COLO668 (cell line): ENCODE data around the gene AGBL1.

ENCODE experiments used
- DNase-seq: peaks from one replicate; lab custom pipeline; 2025; ENCODE audit not compliant: unreplicated experiment; lab: John Stamatoyannopoulos, UW

Gene AGBL1

DNA sequence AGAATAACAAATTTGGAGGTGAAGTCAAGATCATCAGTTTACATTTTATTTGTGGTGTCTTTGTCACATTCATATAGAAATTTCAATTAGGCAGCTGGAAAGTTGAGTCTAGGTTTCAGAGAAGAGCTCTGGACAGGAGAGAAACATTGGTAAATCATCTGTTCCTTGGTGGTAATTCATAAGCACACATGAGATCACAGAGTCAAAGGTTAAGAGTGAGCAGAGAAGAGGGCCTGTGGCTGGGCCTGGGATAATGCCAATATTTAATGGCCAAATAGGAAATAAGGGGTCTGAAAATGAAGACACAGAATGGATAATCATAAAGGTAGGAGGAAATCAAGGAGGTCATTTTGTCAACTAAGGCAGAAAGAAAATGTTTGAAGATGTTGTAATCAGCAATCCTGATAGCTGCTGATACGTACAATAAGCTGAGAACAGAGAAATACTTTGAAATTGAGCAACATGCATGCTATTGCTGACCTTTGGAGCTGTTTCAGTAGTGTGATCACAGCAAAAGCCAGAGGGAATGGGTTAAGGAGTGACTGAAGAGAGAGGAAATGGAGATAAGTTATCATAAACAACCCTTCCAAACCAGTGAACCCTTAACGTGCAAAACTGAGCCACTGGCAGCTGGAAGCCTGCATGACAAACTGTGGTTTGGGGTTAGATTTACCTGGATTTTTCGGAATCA, 692.8 kb downstream of the AGBL1 start:
- DNase-seq = no peak

DNA sequence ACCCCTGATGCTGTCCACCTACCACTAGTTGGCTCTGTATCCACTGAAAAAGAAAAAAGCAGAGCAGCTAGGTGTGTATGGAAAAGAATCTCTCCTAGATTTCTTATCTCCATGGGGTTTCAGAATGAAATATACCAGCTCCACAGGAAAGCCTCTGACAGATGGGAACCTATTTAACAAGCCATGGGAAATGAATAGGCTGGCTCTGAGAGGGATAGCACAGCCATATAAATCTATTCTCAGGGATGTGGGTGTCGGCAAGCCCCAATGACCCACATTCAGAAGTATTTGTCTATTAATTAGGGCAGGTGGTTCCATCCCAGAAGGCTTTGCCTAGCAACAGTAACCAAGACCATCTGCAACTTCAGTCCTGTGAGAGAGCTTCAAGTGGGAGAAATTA, 694.1 kb downstream of the AGBL1 start:
- DNase-seq = peak; percentile 7

DNA sequence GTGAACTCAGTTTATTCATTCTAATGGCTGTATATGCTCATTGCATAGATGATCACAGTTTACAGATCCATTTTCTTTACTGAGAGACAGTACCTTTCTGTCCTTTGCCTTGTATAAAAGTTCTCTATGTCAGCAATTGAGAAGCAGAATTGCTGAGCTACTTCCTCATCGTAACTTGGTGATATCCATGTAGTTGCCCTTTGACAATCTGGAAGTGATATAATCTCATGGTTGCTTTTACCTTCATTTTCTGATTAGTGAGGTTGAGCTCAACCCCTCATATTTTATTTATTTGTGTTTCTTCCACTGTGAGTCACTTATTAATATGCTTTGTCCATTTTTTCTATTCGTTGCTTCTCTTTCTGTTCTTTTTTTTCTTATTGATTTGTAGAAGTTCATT, 696.5 kb downstream of the AGBL1 start:
- no peak for DNase-seq

DNA sequence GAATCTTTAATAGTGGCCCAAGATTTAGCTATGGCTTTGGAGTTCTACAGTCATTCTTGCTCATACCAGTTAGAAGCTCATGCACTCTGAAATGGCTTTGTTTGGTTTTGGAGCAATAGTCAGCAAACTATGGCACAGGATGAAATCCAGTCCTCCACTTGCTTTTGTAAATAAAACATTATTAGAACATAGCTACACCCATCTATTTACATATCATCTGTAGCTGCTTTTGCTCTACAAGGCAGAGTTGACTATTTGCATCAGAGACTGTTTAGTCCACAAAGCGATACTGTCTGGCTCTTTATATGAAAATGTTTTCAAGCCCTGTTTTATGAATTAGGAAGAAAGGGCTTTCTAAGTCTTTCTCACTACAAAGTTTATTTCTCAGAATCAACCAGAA, 716.9 kb downstream of the AGBL1 start:
- no peak for DNase-seq

DNA sequence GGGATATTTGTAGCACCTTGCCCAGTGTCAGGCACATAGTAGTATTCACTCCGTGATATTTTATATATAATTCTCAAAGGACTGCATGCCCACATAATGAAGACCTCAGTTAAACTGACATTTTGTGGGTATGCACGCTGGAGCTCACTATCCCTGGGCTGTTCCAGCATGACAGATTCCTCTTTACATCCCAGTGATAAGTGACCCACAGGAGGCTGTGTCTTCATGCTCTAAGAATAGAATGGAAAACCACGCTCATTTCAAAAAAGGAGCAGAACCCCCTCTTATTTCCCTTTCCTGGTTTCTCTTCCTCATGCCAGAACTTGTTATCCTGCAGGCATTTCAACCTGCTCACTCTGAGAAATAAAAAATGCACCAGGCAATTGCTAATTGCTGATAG, 717.5 kb downstream of the AGBL1 start:
- DNase-seq = no peak

DNA sequence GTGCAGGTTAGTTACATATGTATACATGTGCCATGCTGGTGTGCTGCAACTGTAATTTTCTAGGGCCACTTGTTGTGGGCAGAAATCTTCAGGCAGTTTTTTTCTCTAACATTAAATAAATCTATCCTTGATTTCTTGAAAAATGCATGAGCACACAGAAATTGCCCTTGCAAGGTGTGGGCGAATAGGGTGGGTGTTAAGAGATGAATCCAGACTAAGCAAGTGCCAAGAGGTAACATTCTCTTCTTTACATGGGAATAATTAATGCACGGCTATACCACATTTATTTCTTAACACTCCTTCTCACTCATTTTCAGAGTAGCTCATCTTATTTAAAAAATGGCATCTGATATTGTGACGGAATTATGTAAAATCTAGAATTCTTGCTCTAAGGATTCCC, 719.6 kb downstream of the AGBL1 start:
- DNase-seq = no peak

DNA sequence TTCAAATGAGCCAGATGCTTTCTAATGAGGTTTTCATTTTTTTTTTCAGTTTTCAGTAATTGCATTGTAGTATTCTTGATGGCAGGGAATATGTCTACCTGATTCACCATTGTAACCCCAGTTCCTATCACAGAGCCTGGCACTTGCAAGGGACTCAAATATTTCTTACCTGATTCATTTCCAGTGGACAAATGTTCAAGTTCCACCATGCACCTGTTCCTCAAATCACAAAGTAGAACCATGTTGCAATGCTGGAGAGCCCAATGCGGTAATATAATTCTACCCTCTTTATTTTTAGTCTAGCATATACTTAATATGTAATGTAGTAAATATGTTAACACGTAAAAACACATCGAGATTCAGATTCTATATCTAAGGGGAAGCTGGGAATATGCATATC, 722.6 kb downstream of the AGBL1 start:
- no peak for DNase-seq

DNA sequence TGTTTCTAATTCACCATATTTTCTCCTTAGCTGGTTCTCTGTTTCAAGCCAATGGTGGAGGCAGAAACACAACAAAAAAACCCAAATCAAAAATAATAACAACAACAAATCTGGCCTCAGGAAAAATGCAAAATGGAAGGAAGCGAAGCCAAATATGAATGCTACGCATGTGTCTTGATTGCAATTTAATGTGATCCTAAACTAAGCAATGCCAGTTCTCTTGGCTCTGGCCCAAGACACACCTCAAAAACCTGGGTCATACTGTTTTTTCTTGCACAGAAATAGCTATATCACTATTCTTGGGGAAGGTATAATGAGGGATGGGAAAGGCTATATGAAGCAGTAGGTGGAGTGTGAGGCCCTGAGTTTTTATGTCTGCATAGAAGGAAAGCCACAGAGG, 724.7 kb downstream of the AGBL1 start:
- DNase-seq = no peak

DNA sequence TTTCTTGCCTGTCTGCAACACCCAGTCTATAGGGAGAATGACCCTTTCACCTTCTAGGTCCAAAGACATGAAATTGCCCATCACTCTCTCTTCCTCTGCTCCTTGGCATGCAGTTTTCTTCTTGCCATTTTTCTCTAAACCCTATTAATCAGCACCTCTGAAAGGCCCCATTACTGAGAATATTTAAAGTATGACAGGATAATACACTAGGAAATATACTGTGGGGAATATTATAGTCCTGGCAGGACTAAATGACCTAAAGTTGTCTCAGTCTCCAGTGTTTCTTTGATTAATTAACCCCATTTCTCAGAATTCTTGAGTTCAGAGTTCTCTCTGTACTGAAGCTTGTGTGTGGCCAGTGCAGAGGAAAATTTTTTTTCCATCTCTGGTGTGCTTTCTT, 730.7 kb downstream of the AGBL1 start:
- no peak for DNase-seq

DNA sequence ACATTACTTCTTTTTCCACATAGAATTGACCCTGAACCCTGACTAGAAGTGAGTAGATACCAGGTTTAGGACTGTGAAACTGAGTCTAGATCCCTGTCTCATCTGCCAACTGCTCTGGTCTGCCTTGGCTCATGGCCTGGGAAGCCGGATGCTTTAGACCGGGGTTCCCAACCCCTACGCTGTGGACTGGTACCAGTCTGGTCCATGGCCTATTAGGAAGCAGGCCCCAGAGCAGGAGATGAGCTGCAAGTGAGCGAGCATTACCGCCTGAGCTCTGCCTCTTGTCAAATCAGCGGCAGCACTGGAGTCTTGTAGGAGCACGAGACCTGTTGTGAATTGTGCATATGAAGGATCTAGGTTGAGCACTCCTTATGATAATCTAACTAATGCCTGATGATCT, 734.2 kb downstream of the AGBL1 start:
- DNase-seq = no peak

DNA sequence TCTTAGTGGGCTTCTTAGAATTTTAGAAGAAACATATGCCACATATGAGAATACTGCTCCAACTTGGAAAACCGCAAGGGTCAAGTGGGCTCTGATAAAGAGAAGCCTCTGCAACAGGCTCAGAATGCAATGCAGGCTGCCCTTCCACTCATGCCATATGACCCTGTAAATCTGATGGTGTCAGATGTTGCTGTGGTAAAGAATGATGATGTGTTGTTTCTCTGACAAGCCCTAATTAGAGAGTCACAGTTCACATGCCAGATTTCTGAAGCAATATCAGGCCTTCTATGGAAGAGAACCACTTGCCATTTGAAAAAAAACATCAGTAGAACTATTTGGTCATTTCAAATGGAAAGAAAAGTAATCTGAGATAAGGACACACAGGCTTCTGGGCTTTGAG, 749.6 kb downstream of the AGBL1 start:
- no peak for DNase-seq

DNA sequence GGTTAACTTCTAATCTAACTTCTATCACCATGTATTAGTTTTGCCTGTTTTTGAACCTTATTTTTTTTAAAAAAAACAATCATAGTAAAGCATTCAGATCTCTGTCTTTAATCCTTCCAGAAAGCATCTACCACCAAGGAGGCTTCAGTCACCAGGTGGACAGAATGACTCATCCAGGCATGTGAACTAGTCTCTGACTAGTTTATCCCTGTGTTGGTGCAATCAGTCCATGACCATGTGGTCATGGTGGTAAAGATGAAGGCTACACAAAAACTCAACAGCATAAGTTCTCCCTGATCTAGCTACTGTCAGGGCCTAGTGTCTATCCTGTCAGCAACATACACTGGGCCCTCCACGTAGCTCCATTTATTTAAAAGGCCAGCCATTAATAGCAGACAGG, 750.6 kb downstream of the AGBL1 start:
- no peak for DNase-seq

DNA sequence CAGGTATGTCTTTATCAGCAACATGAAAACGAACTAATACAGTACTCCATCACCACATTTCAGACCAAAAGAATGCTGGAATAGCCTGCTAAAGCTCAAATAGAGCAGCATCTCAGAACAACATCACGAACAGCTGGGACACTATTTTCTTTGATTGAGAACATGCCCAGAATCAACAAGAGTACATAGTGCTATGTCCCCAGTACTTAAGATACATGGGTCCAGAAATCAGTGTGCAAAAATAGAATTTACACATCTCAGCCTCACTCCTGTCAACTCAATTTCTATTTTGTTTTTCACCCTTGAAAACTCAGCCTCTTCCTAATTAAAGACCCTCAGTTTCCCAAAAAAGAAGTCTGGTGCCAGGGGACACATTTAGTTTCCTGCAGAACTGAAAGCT, 753.9 kb downstream of the AGBL1 start:
- DNase-seq = no peak

DNA sequence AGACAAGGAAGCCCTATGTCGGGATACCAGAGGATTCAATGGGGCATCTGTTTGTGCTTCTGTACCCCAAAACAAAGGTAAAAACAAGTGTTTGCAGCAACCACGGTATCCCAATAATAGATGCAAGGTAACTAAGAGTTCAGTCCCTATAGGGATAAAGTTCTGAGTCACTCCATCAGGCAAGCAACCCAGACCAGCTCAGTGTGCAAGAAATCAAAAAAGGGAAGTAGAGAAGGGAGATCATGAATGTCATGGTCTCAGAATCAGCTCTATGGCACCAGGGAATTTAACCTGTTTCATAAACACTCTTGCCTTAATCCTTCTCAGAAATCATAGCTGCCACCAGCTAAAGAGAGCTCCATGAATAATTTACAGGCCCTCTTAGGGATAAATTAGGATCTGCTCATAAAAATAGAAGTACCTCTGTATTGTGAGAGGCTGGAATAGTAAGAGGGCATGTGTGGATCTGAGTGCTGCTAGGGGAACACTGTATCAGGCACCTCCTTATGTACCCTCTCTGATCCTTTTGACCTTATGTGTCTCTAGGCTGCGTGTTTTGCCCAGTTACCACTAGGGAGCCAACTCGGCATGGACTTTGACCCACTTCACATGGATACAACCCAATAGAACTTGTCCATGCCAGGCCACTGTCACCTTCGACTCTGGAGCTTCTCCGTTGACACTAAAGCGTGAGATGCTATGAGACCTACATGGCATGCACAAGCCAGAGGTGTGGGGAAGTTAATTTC, 754.6 kb downstream of the AGBL1 start:
- no peak for DNase-seq

DNA sequence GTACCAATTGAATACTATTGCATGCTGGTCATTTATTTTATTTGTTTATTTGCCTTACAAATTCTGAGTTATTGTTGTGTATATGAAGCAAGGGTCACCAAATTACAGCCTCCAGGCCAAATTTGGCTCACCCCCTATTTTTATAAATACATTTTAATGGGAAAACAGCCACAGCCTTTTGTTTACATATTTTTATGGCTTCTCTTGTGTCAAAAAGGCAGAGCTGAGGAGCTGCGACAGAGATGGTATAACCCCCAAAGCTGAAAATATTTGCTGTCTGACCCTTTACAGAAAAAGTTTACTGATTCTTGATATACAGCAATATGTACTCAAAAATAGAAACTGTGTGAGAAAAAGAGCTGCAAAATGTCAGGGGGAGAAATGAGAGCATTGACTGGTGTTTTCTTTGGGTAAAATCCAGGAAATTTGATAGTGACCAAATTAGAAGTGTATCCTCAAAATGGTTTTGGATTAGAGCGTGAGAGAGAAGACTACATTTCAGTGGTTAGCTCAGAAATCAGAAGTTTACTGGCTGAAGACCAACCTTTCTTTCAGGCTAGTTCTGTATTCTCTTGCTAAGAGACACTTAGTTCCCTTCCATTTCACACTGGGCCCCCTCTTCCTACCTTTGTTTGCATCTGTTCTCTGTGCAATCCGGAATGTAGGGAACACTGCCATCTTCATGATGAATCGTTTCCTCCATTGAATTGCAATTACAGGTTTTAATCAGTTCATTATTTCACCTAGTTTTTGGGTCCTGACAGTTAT, 757.8 kb downstream of the AGBL1 start:
- DNase-seq = no peak

DNA sequence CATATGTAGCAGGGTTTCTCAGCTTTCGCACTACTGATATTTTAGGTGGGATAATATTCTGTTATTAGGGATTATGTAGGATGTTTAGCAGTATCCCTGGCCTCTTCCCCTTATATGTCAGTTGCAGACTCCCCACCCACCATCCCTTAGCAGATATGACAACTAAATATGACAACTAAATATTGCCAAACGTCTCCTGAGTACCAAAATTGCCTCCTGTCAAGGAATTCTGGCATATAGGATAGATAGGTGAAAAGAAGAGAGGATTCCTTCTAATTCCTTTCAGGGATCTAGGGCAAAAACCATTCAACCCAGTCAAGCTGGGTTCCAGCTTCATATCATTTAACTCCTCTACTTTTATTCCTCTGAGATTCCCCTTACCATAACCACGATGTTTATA, 759.8 kb downstream of the AGBL1 start:
- DNase-seq = no peak

DNA sequence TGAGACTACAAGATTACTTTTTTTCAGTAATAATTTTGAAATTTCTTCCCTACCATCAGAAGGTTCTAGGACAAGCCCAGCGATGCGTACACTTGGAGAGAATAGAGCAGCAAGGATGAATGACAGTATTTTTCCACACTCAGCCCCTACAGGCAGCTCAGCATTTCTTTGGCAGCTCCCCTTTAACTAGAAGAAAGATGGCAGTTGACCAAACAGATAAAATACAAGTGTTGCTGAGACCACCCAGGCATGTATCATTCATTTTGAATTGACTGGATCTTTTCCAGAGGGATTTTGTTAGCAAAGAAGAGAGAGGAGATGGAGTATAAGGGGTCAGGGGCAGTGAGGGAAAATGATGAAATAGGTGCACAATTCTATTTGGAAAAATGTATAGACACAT, 761.3 kb downstream of the AGBL1 start:
- DNase-seq = no peak

DNA sequence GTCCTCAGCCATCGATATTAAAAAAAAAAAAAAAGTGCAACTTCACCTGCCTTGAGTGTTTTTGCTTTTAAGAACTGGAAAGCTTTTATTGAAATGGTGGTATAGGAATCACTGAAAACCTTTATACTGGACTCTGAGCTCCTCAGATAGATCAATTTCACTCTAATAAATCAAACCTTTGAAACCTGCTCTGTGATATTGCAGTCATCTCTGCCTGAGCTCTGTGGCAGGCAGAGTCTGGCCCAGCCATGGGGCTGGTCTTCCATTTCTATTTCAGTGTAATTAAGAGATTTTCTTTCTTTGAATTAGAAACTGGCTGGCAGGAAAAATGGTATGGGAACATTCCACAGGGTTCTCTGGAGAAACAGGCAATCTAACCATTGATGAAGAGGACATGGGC, 762.5 kb downstream of the AGBL1 start:
- DNase-seq = no peak

DNA sequence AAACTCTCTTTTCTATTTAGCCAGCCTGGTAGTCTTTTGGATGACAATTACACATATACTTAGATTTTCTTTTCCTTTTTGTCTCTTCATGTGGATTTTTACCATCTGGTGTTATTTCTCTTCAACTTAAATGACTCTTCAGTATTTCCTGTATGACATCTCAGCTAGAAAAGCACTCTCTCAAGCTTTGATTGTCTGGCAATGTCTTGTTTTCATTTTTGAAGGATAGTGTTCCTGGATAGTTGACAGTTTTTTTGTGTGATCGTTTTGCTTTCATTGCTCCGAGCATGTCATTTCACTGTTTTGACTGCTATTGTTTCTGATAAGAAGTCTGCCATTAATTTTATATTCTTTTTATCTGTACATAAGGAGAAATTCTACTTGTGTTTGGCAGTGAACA, 766.4 kb downstream of the AGBL1 start:
- no peak for DNase-seq

DNA sequence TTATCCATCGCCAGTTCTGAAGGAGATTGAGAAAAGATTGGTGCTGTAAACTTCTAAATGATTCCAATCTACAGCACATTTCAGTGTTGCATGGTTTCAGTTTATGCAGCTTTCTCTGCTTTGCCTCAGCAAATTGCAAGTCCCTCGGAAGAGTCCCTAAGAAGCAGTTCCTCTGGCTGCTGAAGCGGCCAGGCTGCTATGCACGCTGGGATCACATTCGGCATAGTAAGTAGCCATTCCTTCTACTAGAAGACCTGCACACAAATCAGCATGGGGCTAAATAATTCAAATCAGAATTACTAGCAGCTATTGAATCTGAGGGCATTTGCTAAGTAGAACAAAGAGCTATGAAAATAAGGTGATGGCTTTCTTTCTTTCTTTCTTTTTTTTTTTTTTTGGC, 769.5 kb downstream of the AGBL1 start:
- no peak for DNase-seq

DNA sequence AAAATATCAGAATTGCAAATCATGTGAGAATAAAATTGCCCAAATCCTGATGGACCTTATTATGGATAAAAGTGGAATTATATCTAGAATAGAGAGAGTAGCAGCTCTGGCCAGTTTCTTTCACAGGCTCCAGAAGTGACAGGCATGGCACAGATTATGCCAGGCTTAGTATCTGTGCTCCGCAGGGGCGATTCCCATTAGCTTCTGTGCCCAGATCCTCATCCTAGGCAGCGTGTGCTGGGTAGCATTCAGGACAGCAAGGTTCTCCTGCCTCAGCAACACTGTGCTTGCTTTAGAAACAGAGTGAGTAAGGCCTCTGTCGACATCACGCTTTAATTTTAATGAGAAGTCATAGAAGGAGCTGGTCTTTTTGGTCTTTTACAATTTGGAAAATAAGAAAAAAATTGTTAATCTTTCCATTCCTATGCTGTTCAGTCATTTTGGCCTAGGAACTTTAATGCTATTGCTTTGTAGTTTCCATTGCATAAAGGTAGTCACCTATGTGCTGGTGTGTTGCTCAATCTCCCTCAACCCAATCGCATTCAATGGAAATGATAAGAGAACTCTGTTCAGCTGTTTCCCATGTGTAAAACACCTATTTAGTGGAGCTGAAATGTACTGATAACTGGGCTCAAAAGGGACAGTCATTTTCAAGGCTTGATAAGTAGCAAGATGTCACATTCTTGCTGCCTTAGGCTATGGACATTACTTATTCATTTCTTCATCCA, 770.1 kb downstream of the AGBL1 start:
- no peak for DNase-seq

DNA sequence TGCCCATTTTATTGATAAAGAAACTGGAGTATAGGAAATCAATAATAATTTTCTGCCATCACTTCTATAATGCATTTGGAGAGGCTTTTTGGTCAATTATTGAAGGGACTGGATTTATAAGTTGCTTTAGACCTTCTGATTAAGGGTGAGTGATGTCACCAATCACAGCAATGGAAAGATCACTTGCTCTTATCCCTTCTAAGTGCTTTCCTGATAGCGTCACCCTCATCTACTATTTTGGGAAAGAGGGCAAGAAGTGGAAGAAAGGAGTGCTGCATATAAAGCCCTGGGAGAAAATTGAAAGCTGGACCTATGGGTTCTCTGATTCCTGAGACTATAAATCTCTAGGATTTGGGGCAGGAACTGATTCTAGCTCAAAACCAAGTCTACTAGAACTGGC, 771.3 kb downstream of the AGBL1 start:
- DNase-seq = no peak
